ENCODE data around the gene KRT72. TPM values are rescaled to one million over a fixed set of nuclear protein-coding genes. Genes with fewer than 3 reads are reported as not detected.

The KRT72 gene
- total RNA-seq, 1 experiment from 2014 or later: not detected

DNA sequence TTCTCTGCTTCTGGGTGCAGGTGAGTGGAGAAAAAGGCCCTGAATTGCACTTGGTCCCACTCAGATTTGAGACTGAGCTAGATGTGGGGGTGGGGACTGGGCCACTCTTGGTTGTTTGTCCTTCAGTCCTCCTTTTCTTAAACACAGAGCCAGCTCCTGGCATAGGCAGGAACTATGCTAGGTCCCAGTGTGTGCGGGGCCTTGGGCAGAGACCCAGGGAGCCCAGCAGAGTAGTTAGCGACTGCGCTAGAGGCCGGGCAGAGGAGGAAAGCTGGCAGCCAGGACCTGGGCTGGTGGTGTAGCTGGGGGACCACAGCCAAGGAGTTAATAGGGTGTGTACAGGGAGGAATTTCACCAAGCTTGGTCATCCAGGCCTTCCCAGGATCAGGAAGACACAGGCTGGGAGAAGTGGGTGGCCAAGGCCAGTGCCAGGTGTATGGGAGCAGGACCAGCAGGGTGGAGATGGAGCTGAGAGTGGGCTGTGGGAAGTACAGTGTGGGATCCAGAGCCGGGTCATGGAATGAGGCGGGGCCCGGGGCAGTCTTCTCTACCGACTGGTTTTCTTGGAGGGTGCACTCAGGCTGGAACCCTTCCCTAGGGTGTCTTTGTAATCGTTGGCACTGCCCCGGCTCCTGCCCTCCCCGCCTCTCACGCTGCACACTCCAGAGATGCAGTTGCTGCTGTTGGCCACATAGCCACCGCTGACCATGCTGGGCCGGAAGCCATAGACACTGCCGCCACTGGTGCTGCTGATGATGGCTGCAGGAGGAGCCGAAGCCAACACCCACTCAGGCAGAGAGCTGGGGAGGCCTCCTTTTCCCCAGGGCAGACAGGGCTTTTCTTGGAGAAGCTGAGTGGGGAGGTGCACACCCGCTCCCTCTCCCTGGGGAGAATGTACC, 57.0 kb downstream of the KRT72 start:
- DNase-seq (ENCODE audit: low read depth): peak; percentile 33

DNA sequence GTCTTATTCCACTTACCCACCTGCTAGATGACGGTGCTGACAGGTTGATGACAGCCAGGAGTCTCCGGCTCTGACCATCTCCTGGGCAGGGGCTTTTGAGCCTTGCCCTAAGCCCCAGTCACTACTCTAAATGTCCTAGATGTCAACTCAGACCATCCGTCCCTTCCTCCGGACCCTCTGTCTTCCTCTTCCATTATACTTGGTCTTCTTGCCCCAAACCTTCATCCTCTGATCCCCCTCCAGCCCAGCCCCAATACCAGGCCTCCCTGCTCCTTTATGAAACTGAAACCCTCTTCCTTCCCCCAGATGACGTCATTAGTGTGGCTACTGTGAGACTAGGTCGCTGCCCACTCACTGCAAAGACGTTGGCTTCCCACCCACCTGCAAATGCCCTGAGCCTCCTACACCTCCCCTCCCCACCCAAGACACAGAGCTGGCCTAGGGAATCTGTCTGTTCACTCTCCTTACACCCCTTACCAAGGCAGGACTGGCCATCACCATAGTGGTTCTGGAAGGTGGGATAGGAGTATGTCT, 58.4 kb downstream of the KRT72 start:
- no peak for DNase-seq (ENCODE audit: low read depth)

DNA sequence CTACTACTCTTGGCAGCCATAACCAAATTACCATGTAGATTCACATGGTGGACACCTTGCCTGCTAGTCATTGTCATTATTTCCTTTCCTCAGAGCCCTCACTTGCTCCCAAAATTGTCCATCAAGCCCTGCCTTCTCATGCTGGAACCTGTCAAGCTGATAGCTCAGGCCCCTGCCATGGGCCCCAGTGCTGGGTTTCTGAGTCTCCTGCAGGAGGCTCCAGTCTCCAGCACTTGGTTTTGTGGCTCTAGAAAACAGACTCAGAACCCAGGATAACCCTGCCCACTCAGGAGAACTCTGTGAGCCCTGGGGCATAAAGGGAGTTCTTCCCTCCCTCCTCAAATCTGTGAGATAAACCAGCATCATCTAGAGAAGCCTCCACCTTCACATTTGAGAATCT, 59.1 kb downstream of the KRT72 start:
- DNase-seq (ENCODE audit: low read depth): no peak

DNA sequence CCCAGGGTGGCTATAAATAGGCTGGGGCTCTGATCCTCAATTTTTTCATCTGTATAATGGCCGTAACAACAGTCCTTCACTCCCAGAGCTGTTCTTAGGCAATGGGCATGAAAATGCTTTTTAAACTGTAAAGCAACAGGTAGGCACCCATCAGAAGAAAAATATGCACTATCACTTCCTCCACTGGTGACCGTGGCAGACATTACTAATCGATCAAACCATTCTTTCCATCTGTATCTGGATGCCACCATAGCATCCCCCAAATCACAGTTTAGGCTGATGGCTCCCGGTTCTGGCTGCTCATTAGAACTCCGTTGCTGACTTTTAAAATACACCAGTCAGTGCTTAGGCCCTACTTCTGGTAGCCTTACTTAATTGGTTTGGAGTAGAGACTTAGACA, 59.6 kb downstream of the KRT72 start:
- no peak for DNase-seq (ENCODE audit: low read depth)

DNA sequence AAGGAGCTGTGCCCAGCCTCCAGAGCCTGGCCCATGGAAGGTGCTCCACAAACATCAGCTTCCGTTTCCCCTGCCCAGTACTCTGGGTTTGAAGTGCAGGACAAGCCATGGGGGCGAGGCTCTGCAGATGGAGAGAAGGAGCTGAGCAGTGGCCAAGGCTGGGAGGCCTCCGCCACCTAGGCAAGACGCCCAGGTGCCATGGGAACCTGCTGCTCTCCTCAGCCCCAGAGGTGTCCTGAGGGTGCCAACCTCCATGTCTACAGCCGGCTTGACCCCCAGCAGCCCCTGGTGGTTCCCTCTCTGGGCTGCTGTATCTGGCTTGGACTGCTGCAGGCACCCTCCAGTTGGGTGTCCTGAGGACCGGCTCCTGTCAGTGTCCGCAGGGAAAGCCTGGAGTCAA, 60.7 kb downstream of the KRT72 start:
- no peak for DNase-seq (ENCODE audit: low read depth)

DNA sequence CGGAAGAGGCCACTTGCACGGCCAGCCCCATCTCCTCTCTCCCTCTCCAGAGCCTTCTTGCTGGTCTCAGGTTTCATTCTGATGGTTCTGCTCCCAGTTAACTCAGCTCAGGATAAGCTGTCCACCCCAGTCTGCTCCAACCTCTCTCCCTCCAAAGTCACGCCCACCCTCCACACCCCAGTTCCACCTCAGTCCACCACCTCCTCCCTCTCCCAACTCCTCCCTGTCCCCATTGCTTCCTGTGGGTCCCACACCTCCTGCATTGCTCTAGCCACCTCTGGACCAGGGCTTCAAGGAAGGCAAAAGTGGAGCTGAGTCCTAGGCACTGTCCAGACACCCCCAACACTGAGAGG, 61.5 kb downstream of the KRT72 start:
- DNase-seq (ENCODE audit: low read depth): no peak

DNA sequence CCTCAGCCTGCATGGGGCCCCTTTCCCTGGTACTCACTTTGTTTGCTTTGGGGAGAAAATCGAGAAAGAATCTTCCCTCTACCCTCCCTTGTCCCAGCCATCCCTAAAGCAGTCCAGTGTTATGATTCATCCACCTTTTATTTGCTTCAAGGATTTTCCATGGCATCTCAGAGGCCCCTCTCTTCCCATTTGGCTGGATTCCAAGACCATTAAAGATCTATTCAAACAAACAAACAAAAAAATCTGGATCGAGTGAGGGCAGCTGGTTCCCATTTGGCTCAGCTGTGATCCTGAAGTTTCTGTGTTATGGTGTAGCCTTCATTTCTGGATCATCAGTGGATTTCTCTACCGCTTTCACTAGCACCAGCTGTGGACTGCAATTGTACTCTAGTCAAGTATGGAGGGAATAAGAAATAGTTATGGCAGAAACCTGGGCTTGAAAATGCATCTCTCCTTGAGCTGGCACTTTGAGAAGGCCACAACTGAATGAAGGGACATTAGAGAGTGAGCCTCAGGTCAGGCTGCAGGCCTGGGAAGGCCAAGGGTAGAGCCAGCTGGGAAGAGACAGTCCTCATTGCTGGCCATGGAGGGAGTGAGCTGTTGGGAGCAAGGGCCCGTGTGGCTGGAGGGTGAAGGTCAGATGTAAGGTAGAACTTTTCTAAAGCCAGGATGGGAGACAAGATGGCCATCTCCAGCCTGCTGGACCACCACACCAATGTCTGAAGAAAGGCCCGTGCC, 62.0 kb downstream of the KRT72 start:
- DNase-seq (ENCODE audit: low read depth): peak; percentile 80

DNA sequence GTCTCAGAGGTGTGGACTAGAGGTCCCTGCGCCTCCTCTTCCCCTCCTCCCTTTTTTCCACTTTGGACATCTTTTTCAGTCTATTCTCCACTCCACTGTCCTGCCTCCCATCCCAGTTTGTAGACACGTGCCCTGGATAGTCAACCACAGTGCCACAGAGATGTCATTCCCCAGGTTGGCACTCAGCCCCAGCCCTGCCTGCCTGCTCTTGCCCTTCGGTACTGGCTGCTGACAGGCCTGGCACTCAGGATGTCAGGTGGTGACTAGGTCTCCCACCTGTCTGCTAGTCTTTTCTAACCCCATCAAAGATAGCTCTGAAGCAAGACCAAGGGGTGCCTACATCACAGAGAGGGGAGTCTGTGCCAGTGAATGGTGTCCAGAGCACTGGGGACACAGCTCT, 64.2 kb downstream of the KRT72 start:
- DNase-seq (ENCODE audit: low read depth): no peak

Other genes starting within 250 kb of the KRT72 start
- gene KRT85, start 234.0 kb downstream of the KRT72 start, total RNA-seq (2014; rRNA removed; shearing (Covaris generic)): not detected in 2 replicates
- not detected in 2 replicates for gene KRT84, start 215.8 kb downstream of the KRT72 start, total RNA-seq (2014; rRNA removed; shearing (Covaris generic))
- not detected in 2 replicates for gene KRT82, start 195.1 kb downstream of the KRT72 start, total RNA-seq (2014; rRNA removed; shearing (Covaris generic))
- gene KRT75, start 167.1 kb downstream of the KRT72 start, total RNA-seq (2014; rRNA removed; shearing (Covaris generic)): not detected in 2 replicates
- not detected in 2 replicates for gene KRT6B, start 149.3 kb downstream of the KRT72 start, total RNA-seq (2014; rRNA removed; shearing (Covaris generic))
- gene KRT6C, start 127.7 kb downstream of the KRT72 start, total RNA-seq (2014; rRNA removed; shearing (Covaris generic)): not detected in 2 replicates
- not detected in 2 replicates for gene KRT6A, start 108.2 kb downstream of the KRT72 start, total RNA-seq (2014; rRNA removed; shearing (Covaris generic))
- gene KRT5, start 81.1 kb downstream of the KRT72 start, total RNA-seq (2014; rRNA removed; shearing (Covaris generic)): not detected in 2 replicates
- gene KRT71, start 48.3 kb downstream of the KRT72 start, total RNA-seq (2014; rRNA removed; shearing (Covaris generic)): not detected in 2 replicates
- not detected in 2 replicates for gene KRT74, start 27.6 kb downstream of the KRT72 start, total RNA-seq (2014; rRNA removed; shearing (Covaris generic))
- gene KRT73, start 17.1 kb upstream of the KRT72 start, total RNA-seq (2014; rRNA removed; shearing (Covaris generic)): not detected in 2 replicates
- not detected in 2 replicates for gene KRT2, start 50.7 kb upstream of the KRT72 start, total RNA-seq (2014; rRNA removed; shearing (Covaris generic))
- gene KRT1, start 78.9 kb upstream of the KRT72 start, total RNA-seq (2014; rRNA removed; shearing (Covaris generic)): not detected in 2 replicates
- gene KRT77, start 102.1 kb upstream of the KRT72 start, total RNA-seq (2014; rRNA removed; shearing (Covaris generic)): not detected in 2 replicates
- not detected in 2 replicates for gene KRT76, start 175.9 kb upstream of the KRT72 start, total RNA-seq (2014; rRNA removed; shearing (Covaris generic))
- 0.12 TPM in 1 of 2 replicates, not detected in the other for gene KRT3, start 194.7 kb upstream of the KRT72 start, total RNA-seq (2014; rRNA removed; shearing (Covaris generic))
- gene KRT4, start 212.7 kb upstream of the KRT72 start, total RNA-seq (2014; rRNA removed; shearing (Covaris generic)): not detected in 2 replicates
- 3.3 and 4.8 TPM in 2 replicates for gene KRT79, start 232.8 kb upstream of the KRT72 start, total RNA-seq (2014; rRNA removed; shearing (Covaris generic))
- gene KRT78, start 247.5 kb upstream of the KRT72 start, total RNA-seq (2014; rRNA removed; shearing (Covaris generic)): 0.20 and 0.36 TPM in 2 replicates

Measured in RPMI7951 (cell line).